Nephron (organoid): Measurements from ENCODE around the gene ST3GAL2.

Experiments
- H3K27ac Mint-ChIP-seq, 3 experiments: 2 replicates each; pipeline ENCODE4 v1.8.0; 2020; ENCODE audit warnings: mixed read lengths in 3 of 3, mild to moderate bottlenecking in 2 of 3, moderate library complexity in 1 of 3
- H3K27me3 Mint-ChIP-seq: 2 replicates; pipeline ENCODE4 v1.8.0; 2021; ENCODE audit warnings: low read depth, mild to moderate bottlenecking, moderate library complexity, mixed read lengths
- H3K36me3 Mint-ChIP-seq: 2 replicates; pipeline ENCODE4 v1.8.0; 2020; ENCODE audit warnings: low read depth, mixed read lengths
- H3K4me1 Mint-ChIP-seq: 2 replicates; pipeline ENCODE4 v1.8.0; 2020; ENCODE audit warnings: mixed read lengths
- H3K4me3 Mint-ChIP-seq, 3 experiments: 2 replicates each; pipeline ENCODE4 v1.8.0; 2020; ENCODE audit warnings: mild to moderate bottlenecking in 3 of 3, mixed read lengths in 3 of 3, moderate library complexity in 2 of 3
- H3K9me3 Mint-ChIP-seq: 2 replicates; pipeline ENCODE4 v1.8.0; 2020; ENCODE audit warnings: mixed read lengths
- TF ChIP-seq, protein P1 (sequence below), 3 experiments: fragments of 200-600 bp; sonication (generic); IDR thresholded peaks; one replicate each; pipeline ENCODE4 v1.5.0; 2021; ENCODE audit warnings: antibody characterized with exemption in 3 of 3; ENCODE audit not compliant: unreplicated experiment in 3 of 3

The ST3GAL2 gene

DNA sequence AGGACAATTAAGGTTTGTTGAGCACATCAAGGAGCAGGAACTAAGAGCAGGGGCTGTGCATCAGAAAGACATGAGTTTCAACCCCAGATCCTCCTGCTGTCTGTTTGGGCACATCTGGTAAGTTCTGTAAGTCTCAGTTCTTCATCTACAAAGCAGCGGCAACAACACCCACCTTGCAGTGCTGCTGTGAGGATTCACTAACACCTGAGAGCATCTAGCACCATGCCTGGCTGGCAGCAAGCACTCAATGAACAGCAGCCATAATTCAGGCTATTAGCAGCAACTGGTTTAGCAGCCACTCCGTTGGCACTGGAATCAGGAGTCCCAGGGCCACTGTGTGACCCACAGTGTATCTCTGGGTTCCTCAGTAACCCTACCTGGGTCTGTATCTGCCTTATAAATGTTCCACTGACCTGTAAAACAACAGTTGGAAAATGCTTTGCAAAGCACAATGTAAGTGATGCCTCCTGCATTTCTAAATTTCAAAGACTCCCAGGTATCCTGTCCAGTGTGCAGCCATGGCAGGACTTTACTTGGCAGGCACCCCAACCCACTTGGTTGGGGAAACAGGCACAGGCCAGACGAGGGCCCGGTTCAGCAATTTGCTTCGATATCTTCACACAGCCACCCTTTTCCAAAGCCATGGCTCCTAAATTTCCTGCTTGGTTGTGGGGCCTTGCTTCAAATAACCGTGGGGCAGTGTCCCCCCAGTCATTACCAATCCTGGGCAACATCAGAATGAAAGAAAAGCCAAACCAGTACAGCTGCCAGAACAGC is 4.2 kb downstream of the ST3GAL2 start:
- Mint-ChIP-seq H3K9me3 (no peaks in the 10 kb centered on the region), H3K4me3 (peak overlapping the region; percentile 29 to 73 (median 53)), H3K4me1 (peaks cover 69% of the 10 kb centered on the region), H3K36me3 (peaks cover 13% of the 10 kb centered on the region), H3K27me3 (no peaks in the 10 kb centered on the region), H3K27ac (peak overlapping the region; percentile 98 to 99 (median 99))
- TF ChIP-seq, protein P1, sequence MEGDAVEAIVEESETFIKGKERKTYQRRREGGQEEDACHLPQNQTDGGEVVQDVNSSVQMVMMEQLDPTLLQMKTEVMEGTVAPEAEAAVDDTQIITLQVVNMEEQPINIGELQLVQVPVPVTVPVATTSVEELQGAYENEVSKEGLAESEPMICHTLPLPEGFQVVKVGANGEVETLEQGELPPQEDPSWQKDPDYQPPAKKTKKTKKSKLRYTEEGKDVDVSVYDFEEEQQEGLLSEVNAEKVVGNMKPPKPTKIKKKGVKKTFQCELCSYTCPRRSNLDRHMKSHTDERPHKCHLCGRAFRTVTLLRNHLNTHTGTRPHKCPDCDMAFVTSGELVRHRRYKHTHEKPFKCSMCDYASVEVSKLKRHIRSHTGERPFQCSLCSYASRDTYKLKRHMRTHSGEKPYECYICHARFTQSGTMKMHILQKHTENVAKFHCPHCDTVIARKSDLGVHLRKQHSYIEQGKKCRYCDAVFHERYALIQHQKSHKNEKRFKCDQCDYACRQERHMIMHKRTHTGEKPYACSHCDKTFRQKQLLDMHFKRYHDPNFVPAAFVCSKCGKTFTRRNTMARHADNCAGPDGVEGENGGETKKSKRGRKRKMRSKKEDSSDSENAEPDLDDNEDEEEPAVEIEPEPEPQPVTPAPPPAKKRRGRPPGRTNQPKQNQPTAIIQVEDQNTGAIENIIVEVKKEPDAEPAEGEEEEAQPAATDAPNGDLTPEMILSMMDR (IDR thresholded peaks at IDR 0.05; ENCODE audit: unreplicated experiment in 3 of 3), result no peak

DNA sequence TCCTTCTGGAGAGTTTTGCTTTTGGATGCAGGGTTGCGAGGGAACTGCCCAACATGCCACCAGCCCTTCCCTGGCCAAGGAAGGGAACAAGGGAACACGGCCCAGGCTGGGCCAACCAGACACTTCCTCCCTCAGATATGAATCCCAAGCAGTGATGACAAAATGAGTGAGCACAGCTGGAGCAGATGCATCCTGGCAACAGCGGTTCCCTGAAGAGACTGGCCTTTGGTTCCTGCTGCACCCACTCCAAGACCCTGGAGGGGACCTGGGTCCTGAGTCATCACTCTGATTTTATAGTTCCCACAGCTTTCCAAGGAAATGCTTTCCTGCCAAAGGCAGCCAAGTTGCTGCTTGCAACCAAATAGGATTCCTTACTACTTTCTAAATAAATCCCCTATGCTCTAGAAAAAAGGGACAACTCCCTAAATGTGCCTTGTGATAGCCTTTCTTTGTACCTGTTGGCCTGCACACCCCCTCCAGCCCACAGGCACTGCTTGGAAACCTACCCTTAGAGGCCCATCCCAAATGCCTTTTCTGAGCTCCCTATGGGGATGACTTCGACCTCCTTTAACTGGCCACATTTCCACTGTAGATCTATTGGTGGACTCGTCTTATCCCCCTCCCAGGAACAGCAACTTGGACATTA is 5.3 kb downstream of the ST3GAL2 start:
- peaks cover 13% of the 10 kb centered on the region for H3K36me3 Mint-ChIP-seq
- no peaks in the 10 kb centered on the region for H3K27me3 Mint-ChIP-seq
- H3K4me1 Mint-ChIP-seq, result peaks cover 72% of the 10 kb centered on the region
- H3K9me3 Mint-ChIP-seq, result no peaks in the 10 kb centered on the region
- TF ChIP-seq, protein P1 (IDR thresholded peaks at IDR 0.05; ENCODE audit: unreplicated experiment in 3 of 3), result no peak
- H3K27ac Mint-ChIP-seq, result peak overlapping the region; percentile 98 to 99 (median 99)
- H3K4me3 Mint-ChIP-seq, result peak overlapping the region; percentile 63 to 81 (median 73)

DNA sequence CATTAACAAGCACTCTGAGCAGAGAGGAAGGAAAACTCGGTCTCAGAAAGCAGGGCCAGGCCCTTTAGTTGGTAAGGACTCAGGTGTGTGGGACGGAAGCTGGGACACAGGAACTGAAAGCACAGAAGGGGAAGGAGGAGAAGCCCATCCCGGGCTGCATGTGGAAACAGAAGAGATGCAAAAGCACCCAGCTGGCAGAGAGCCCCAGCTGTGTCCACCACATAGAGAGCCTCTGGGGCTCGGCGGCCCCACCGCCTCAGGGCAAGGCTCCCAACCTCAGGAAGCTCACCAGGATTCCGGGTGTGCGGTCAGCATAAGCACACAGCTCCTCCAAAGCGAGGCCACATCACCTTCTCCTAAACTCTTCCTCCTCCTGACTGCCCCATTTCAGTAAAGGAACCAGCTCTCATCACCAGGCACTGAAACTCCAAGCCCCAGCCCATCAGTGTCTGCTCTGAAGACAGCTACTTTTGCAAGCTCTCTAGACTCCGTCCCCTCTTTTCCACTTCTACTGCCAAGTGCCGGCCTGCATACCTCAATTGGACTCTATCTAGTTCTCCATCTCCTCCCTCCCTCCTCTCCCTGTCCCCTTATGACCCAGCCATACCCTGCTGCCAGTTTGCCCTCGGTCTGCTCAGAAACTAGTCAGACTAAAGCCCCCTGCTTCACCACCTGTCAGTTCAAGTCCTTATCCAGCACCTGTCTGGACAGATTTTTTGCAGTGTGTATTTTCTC is 6.0 kb downstream of the ST3GAL2 start:
- H3K27me3 Mint-ChIP-seq, result no peaks in the 10 kb centered on the region
- TF ChIP-seq, protein P1 (IDR thresholded peaks at IDR 0.05; ENCODE audit: unreplicated experiment in 3 of 3), result no peak
- H3K4me3 Mint-ChIP-seq, result peak overlapping the region; percentile 63 to 81 (median 73)
- H3K27ac Mint-ChIP-seq, result peak overlapping the region; percentile 98 to 99 (median 99)
- peaks cover 78% of the 10 kb centered on the region for H3K4me1 Mint-ChIP-seq
- H3K9me3 Mint-ChIP-seq, result no peaks in the 10 kb centered on the region
- H3K36me3 Mint-ChIP-seq, result peaks cover 13% of the 10 kb centered on the region

DNA sequence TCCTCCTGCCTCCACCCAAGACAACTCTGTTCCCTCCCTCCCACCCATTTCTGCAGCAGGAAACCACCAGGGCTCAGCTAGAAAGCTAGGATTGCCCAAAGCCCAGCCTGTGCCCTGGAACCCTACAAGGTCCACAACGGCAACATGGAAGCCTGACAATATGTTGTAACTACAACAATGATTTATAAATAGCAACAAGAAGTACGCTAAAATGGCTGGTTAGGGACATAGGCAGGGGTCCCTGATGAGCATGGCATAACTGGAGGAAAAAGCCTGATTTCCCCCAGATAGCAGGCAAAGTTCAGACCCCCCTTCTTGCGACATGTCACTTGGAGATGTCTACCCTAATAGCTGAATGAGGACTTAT is 6.6 kb downstream of the ST3GAL2 start:
- Mint-ChIP-seq H3K4me1 (peaks cover 79% of the 10 kb centered on the region), H3K9me3 (no peaks in the 10 kb centered on the region), H3K27me3 (no peaks in the 10 kb centered on the region), H3K27ac (peak overlapping the region; percentile 98 to 99 (median 99)), H3K4me3 (peak overlapping the region; percentile 37 to 81 (median 63)), H3K36me3 (peaks cover 18% of the 10 kb centered on the region)
- TF ChIP-seq, protein P1 (IDR thresholded peaks at IDR 0.05; ENCODE audit: unreplicated experiment in 3 of 3), result no peak

DNA sequence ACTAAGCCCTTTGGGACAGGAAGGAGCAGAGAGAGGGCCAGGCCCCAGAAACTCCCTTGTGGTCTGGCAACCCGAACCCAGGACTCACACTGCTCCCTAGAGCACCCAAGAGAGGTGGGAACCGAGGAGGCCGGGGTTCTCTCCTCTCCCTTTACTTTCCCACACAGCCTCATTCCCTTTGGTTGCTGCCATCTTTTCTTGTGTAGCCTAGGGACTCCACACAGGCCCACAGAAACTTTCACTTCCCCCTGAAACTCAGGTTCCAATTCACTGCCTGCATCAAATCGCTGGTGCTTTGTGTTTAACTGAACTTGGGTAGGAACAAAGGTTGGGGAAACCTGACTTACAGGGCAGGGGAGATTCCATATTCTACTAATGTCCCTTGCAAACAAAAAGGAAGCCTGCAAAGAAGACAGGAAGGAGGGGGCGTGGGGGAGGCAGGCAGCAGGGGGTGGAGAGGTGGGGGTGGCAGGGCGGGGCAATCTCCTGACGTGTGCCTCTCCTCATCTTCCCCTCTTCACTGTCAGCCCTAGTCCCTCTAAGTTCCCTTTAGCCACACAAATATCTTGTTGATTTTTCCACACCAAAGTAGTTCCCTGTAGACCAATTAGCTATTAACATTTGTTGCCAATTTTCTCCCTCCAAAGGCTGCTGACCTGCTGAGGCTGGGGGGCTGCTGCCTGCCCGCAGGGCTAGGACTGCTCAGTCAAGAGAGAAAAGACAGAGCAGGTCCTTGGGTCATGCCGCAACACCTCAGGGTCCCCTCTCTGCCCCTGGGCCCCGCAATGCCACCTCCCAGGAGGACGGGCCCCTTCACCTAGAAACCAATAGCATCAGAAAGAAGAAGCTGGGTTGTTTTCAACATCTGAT is 8.0 kb downstream of the ST3GAL2 start:
- TF ChIP-seq, protein P1 (IDR thresholded peaks at IDR 0.05; ENCODE audit: unreplicated experiment in 3 of 3), result no peak
- Mint-ChIP-seq H3K27me3 (no peaks in the 10 kb centered on the region), H3K9me3 (no peaks in the 10 kb centered on the region), H3K27ac (peak overlapping the region; percentile 99 to 100 (median 99)), H3K36me3 (peaks cover 18% of the 10 kb centered on the region), H3K4me3 (peak overlapping the region; percentile 59 to 72 (median 68)), H3K4me1 (peaks cover 65% of the 10 kb centered on the region)
